Fibroblast of villous mesenchyme (primary cell): Measurements from ENCODE around the gene NOTUM. TPM values are rescaled to one million over a fixed set of nuclear protein-coding genes. Genes with fewer than 3 reads are reported as not detected.

Source experiments
- DNase-seq: peaks from one replicate; pipeline ENCODE4 v3.0.0-alpha.2; 2010; ENCODE audit warnings: low read depth
- H3K4me3 ChIP-seq: 2 replicates; pipeline ENCODE4 v1.5.1; 2011; ENCODE audit warnings: low read depth, mild to moderate bottlenecking, low read length
- CTCF ChIP-seq: IDR thresholded peaks from 2 replicates; pipeline ENCODE4 v1.5.1; 2012; ENCODE audit warnings: low read depth, mild to moderate bottlenecking, low read length; ENCODE audit not compliant: insufficient read depth
- total RNA-seq: library from RNA; depleted of rRNA; stranded (reverse); fragments of >200 nt; gene quantifications from 2 replicates; pipeline ENCODE4 v1.2.3, GENCODE V29; 2012

Gene NOTUM
- total RNA-seq, 1 donor: under 0.01 TPM

- TF ChIP-seq CTCF: no peak
- peak overlapping the region; percentile 82 for H3K4me3 ChIP-seq
- no peak for DNase-seq
Measured at GRCh38 chr17:81928544-81929252, 32.3 kb downstream of the NOTUM start.

- peak; percentile 96 for DNase-seq
- peak within 1 kb of the TSS; percentile 82 for H3K4me3 ChIP-seq
- TF ChIP-seq CTCF: peak; percentile 40
Measured at GRCh38 chr17:81927653-81928543, 33.1 kb downstream of the NOTUM start, which contains the start of gene MAFG. TSS of gene MAFG (minus strand) at chr17:81927735. CDS start at chr17:81923185, 4,550 bp downstream.

- H3K4me3 ChIP-seq: peak overlapping the region; percentile 82
- TF ChIP-seq CTCF: no peak
- no peak for DNase-seq
Measured at GRCh38 chr17:81927152-81927652, 33.8 kb downstream of the NOTUM start.

- TF ChIP-seq CTCF: no peak
- H3K4me3 ChIP-seq: peak overlapping the region; percentile 82
- DNase-seq: peak; percentile 89
Measured at GRCh38 chr17:81926451-81927151, 34.4 kb downstream of the NOTUM start.

- no peak for DNase-seq
- no peak for TF ChIP-seq CTCF
- peak overlapping the region; percentile 82 for H3K4me3 ChIP-seq
Measured at GRCh38 chr17:81925860-81926450, 35.0 kb downstream of the NOTUM start.
